Stimulated activated CD8-positive, alpha-beta memory T cell treated with anti-CD3 and anti-CD28 coated beads, Interleukin-7, amount 100 ng/mL, for 4 hours (primary cell): Measurements from ENCODE around the gene ACKR4.
"Not testable (repeated sequence)": the region's sequence is repeated elsewhere in the genome, so short reads cannot be mapped to it uniquely, and the experiment has no call there.

Experiments
- DNase-seq, 2 donors: peaks; one replicate each; pipeline ENCODE4 v3.0.0-alpha.2; 2020; ENCODE audit warnings: low read depth in 2 of 2

Gene ACKR4

GRCh38 chr3:132596816-132597433 lies at the start of gene ACKR4:
ACKR4 (plus strand) TSS chr3:132597270; CDS start chr3:132600398, 3,128 bp downstream.
- no peak for DNase-seq

GRCh38 chr3:132549169-132549568 lies 47.9 kb upstream of the ACKR4 start:
- no peak for DNase-seq

- DNase-seq = no peak
Observed at GRCh38 chr3:132549890-132550578, 47.0 kb upstream of the ACKR4 start.

- no peak for DNase-seq
Observed at GRCh38 chr3:132550579-132551305, 46.3 kb upstream of the ACKR4 start.

GRCh38 chr3:132553826-132554225 lies 43.2 kb upstream of the ACKR4 start:
- DNase-seq = no peak

GRCh38 chr3:132554437-132554836 lies 42.6 kb upstream of the ACKR4 start:
- no peak for DNase-seq

- no peak for DNase-seq
Observed at GRCh38 chr3:132555306-132556035, 41.6 kb upstream of the ACKR4 start.

GRCh38 chr3:132556036-132556386 lies 41.1 kb upstream of the ACKR4 start:
- not testable (repeated sequence) for DNase-seq

GRCh38 chr3:132556508-132557159 lies 40.4 kb upstream of the ACKR4 start:
- DNase-seq = no peak

- DNase-seq = no peak
Observed at GRCh38 chr3:132561003-132561402, 36.1 kb upstream of the ACKR4 start.

- DNase-seq = no peak
Observed at GRCh38 chr3:132563420-132564069, 33.5 kb upstream of the ACKR4 start.

GRCh38 chr3:132564070-132564465 lies 33.0 kb upstream of the ACKR4 start:
- DNase-seq = no peak

- no peak for DNase-seq
Observed at GRCh38 chr3:132568422-132568821, 28.6 kb upstream of the ACKR4 start.

GRCh38 chr3:132569153-132569552 lies 27.9 kb upstream of the ACKR4 start:
- no peak for DNase-seq

GRCh38 chr3:132569580-132569979 lies 27.5 kb upstream of the ACKR4 start:
- DNase-seq = no peak

- DNase-seq = no peak
Observed at GRCh38 chr3:132570016-132570415, 27.1 kb upstream of the ACKR4 start.

GRCh38 chr3:132573797-132574211 lies 23.3 kb upstream of the ACKR4 start:
- DNase-seq = no peak

GRCh38 chr3:132587401-132587800 lies 9.7 kb upstream of the ACKR4 start:
- DNase-seq = no peak

- DNase-seq = no peak
Observed at GRCh38 chr3:132592216-132592615, 4.9 kb upstream of the ACKR4 start.

- no peak for DNase-seq
Observed at GRCh38 chr3:132593241-132593946, 3.7 kb upstream of the ACKR4 start.

- DNase-seq = no peak
Observed at GRCh38 chr3:132593947-132594323, 3.1 kb upstream of the ACKR4 start.
